Activated CD8-positive, alpha-beta T cell treated with anti-CD3 and anti-CD28 coated beads for 36 hours (primary cell): Measurements from ENCODE around the gene OR10H1. TPM values are rescaled to one million over a fixed set of nuclear protein-coding genes. Genes with fewer than 3 reads are reported as not detected.
"Not testable (repeated sequence)": the region's sequence is repeated elsewhere in the genome, so short reads cannot be mapped to it uniquely, and the experiment has no call there.

ENCODE experiments used
- ATAC-seq: fragments of 200-7000 bp; cut with Tn5 transposase; one replicate; pipeline ENCODE4 v1.10.0; 2021; ENCODE audit warnings: mild to moderate bottlenecking, moderate library complexity
- CTCF ChIA-PET: fragments of 350-600 bp; sonication (Branson Sonifier 250); formaldehyde crosslinking; loops from one replicate; lab custom pipeline; 2021; ENCODE audit warnings: antibody characterized with exemption; lab: Charles Lee
- POLR2A ChIA-PET: fragments of 350-600 bp; sonication (Branson Sonifier 250); formaldehyde crosslinking; loops from one replicate; lab custom pipeline; 2021; ENCODE audit warnings: antibody characterized with exemption; lab: Charles Lee
- DNase-seq: peaks from one replicate; pipeline ENCODE4 v3.0.0-alpha.2; 2020
- H3K27ac Mint-ChIP-seq: one replicate; pipeline ENCODE4 v1.8.0; 2021; ENCODE audit warnings: mild to moderate bottlenecking, mixed read lengths
- H3K27me3 Mint-ChIP-seq: one replicate; pipeline ENCODE4 v1.8.0; 2021; ENCODE audit warnings: mixed read lengths
- H3K36me3 Mint-ChIP-seq: one replicate; pipeline ENCODE4 v1.8.0; 2021; ENCODE audit warnings: low read depth, mixed read lengths
- H3K4me1 Mint-ChIP-seq: one replicate; pipeline ENCODE4 v1.8.0; 2021; ENCODE audit warnings: low read depth, mixed read lengths
- H3K4me3 Mint-ChIP-seq: one replicate; pipeline ENCODE4 v1.8.0; 2021; ENCODE audit warnings: mild to moderate bottlenecking, moderate library complexity, mixed read lengths
- H3K9me3 Mint-ChIP-seq: one replicate; pipeline ENCODE4 v1.8.0; 2021; ENCODE audit warnings: mixed read lengths
- intact Hi-C: fragments of 100-400 bp; cut with micrococcal nuclease; formaldehyde crosslinking; loops from one replicate; pipeline ENCODE4 v1.10.0; 2022
- total RNA-seq, 2 experiments: library from RNA; stranded (reverse); gene quantifications; one replicate each; pipeline ENCODE4 v1.2.3, GENCODE V29; 2021
- TF ChIP-seq, protein P1 (sequence below): fragments of 200-600 bp; IDR thresholded peaks from one replicate; pipeline ENCODE4 v1.8.0; 2022; ENCODE audit warnings: antibody characterized with exemption, mild to moderate bottlenecking

OR10H1 gene
- total RNA-seq, 2 experiments from 2014 or later: not detected

DNA sequence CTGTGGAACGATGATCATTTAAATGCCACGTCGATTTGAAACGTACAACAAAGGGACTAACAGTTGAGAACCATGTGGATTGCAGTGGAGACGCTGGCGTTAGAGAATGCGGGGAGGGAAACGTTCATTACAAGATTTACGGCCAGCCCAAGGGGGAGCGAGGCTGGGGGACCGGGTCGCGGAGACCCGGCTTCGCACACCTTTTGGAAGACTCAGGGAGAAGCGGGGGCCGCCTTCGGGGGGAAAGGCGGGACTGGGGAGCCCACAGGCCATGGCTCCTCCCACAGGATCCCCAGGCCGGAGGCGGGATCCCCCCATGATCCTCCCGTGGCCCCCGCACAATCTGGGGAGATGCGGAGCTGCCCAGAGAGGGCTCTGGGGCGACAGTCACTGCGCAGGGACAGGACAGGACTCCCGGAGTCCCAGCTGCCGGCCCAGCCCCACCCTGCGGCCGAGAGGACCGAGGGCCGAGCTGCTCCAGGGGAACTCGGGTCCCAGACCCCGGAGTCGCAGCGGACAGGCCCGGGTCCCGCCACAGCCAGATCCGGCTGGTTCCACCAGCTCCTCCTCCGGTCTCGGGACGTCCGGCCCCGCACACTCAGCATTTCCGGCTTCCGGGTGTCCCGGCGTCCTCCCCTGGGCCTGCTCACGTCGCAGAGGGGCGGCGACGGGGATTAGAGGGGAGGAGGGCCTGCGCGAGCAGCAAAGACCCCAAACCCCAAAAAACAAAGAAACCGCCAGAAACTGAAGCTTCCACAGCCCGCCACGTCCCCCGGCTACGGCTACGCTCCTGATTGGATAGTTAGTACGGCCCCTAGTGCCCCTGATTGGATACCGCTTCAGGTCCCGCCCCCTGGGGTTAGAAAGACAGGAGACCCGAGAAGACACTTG lies 21.1 kb upstream of the OR10H1 start:
- no peaks in the 10 kb centered on the region for H3K36me3 Mint-ChIP-seq
- ChIA-PET POLR2A (interaction anchor here (0.8 to 1.2 kb wide), 7 partner anchors 8 to 659 kb away, joined by 3 to 4 read pairs (median 3); partner anchors contain the start of genes C19orf44 and CALR3), CTCF (no interaction called here)
- peak overlapping the region; percentile 97 for H3K27ac Mint-ChIP-seq
- TF ChIP-seq, protein P1, sequence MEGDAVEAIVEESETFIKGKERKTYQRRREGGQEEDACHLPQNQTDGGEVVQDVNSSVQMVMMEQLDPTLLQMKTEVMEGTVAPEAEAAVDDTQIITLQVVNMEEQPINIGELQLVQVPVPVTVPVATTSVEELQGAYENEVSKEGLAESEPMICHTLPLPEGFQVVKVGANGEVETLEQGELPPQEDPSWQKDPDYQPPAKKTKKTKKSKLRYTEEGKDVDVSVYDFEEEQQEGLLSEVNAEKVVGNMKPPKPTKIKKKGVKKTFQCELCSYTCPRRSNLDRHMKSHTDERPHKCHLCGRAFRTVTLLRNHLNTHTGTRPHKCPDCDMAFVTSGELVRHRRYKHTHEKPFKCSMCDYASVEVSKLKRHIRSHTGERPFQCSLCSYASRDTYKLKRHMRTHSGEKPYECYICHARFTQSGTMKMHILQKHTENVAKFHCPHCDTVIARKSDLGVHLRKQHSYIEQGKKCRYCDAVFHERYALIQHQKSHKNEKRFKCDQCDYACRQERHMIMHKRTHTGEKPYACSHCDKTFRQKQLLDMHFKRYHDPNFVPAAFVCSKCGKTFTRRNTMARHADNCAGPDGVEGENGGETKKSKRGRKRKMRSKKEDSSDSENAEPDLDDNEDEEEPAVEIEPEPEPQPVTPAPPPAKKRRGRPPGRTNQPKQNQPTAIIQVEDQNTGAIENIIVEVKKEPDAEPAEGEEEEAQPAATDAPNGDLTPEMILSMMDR: no peak
- peaks cover 2% of the 10 kb centered on the region for H3K9me3 Mint-ChIP-seq
- peak overlapping the region; percentile 89 for H3K4me3 Mint-ChIP-seq
- H3K27me3 Mint-ChIP-seq: no peaks in the 10 kb centered on the region
- peaks cover 10% of the 10 kb centered on the region for H3K4me1 Mint-ChIP-seq
- DNase-seq: peak; percentile 99
- intact Hi-C loops: no loop called here
- peak; percentile 96 for ATAC-seq

DNA sequence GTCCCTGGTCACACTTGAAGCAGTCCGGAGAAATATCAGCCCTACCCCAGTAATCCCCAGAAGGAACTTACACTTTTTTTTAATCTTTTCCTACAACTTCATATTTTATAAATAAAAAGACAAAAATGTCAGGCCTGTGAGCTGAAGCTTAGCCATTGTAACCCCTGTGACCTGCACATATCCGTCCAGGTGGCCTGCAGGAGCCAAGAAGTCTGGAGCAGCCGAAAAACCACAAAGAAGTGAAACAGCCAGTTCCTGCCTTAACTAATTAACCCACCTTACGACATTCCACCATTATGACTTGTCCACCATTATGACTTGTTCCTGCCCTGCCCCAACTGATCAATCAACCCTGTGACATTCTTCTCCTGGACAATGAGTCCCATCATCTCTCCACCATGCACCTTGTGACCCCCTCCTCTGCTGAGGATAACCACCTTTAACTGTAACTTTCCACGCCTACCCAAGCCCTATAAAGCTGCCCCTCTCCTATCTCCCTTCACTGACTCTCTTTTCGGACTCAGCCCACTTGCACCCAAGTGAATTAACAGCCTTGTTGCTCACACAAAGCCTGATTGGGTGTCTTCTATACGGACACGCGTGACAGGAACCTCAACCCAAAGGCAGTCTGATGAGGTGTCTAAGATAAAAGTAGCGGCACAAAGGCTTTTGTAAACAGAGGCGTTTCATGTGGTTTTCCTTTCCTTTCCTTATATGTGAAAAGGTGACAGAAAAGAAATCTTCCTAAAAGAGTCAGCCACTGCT lies 20.3 kb upstream of the OR10H1 start:
- H3K9me3 Mint-ChIP-seq, H3K36me3 Mint-ChIP-seq, intact Hi-C loops, CTCF ChIA-PET, H3K27me3 Mint-ChIP-seq: not testable (repeated sequence)
- POLR2A ChIA-PET: interaction anchor here (0.7 to 1.0 kb wide), 3 partner anchors 165 to 1245 kb away, joined by 3 read pairs; partner anchors contain the start of genes C19orf44 and CALR3
- Mint-ChIP-seq H3K27ac (peak overlapping the region; percentile 97), H3K4me3 (peak overlapping the region; percentile 89), H3K4me1 (peaks cover 10% of the 10 kb centered on the region)
- ATAC-seq (peak; percentile 3), DNase-seq (peak; percentile 51)

DNA sequence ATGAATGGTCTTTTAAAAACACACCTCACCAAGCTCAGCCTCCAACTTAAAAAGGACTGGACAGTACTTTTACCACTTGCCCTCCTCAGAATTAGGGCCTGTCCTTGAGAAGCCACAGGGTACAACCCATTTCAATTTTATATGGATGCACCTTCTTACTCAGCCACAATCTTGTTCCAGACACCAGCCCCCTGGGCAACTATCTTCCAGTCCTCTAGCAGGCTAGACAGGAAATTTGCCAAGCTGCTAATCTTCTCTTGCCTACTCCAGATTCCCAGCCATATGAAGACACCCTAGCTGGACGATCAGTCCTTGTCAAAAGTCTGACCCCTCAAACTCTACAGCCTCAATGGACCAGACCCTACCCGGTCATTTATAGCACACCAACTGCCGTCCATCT lies 18.8 kb upstream of the OR10H1 start:
- H3K36me3 Mint-ChIP-seq, H3K9me3 Mint-ChIP-seq, H3K27me3 Mint-ChIP-seq, intact Hi-C loops, DNase-seq, H3K4me3 Mint-ChIP-seq, H3K27ac Mint-ChIP-seq, POLR2A ChIA-PET, ATAC-seq: not testable (repeated sequence)
- H3K4me1 Mint-ChIP-seq: peaks cover 10% of the 10 kb centered on the region
- CTCF ChIA-PET: interaction anchor here (1.1 kb wide), 1 partner anchor 10 kb away, joined by 4 read pairs; no protein-coding TSS in a partner anchor

DNA sequence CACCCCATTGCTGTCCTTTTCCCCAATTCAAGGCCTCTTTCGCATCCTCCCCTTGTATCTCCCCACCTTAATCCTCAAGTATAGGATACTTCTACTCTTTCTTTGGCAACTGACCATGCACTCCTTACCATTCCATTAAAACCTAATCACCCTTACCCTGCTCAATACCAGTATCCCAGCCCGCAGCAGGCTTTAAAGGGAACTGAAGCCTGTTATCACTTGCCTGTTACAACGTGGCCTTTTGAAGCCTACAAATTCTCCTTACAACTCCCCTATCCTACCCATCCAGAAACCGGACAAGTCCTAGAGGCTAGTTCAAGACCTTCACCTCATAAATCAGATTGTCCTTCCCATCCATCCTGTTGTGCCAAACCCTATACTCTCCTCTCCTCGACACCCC lies 16.2 kb upstream of the OR10H1 start:
- H3K4me1 Mint-ChIP-seq: peaks cover 5% of the 10 kb centered on the region
- intact Hi-C loops: no loop called here
- H3K27ac Mint-ChIP-seq: no peak overlapping the region
- H3K36me3 Mint-ChIP-seq: no peaks in the 10 kb centered on the region
- ChIA-PET POLR2A (no interaction called here), CTCF (no interaction called here)
- no peak for ATAC-seq
- DNase-seq: no peak
- H3K4me3 Mint-ChIP-seq: no peak overlapping the region
- no peaks in the 10 kb centered on the region for H3K9me3 Mint-ChIP-seq
- no peaks in the 10 kb centered on the region for H3K27me3 Mint-ChIP-seq
- TF ChIP-seq, protein P1: no peak

DNA sequence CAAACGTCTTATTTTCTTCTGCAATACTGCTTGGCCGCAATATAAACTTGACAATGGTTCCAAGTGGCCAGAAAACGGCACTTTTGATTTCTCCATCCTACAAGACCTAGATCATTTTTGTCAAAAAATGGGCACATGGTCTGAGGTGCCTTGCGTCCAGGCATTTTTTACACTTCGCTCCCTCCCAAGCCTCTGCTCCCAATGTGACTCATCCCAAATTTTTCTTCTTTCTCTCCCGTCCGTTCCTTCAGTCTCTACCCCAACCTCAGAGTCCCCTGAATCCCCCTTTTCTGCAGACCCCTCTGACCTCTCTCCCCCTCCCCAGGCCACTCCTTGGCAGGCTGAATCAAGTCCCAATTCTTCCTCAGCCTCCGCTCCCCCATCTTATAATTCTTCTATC lies 14.3 kb upstream of the OR10H1 start:
- TF ChIP-seq, protein P1: no peak
- no peak for ATAC-seq
- no peaks in the 10 kb centered on the region for H3K9me3 Mint-ChIP-seq

More for the DNA sequence above, 14.3 kb upstream of the OR10H1 start:
- no peaks in the 10 kb centered on the region for H3K36me3 Mint-ChIP-seq
- intact Hi-C loops: no loop called here
- no peaks in the 10 kb centered on the region for H3K27me3 Mint-ChIP-seq
- no peak overlapping the region for H3K4me3 Mint-ChIP-seq
- ChIA-PET POLR2A (no interaction called here), CTCF (no interaction called here)
- no peak for DNase-seq
- no peaks in the 10 kb centered on the region for H3K4me1 Mint-ChIP-seq
- H3K27ac Mint-ChIP-seq: no peak overlapping the region
